Measurements from ENCODE around the gene SLC39A5.
"Not testable (repeated sequence)": the region's sequence is repeated elsewhere in the genome, so short reads cannot be mapped to it uniquely, and the experiment has no call there.

Gene SLC39A5

GRCh38 chr12:56229916-56230431, at the start of gene SLC39A5:
TSS of gene SLC39A5 (plus strand) at chr12:56230051. CDS start at chr12:56231275, 1,224 bp downstream.
- no peak for DNase-seq (ENCODE audit: low spot score)

GRCh38 chr12:56186957-56187356, 42.9 kb upstream of the SLC39A5 start:
- DNase-seq (ENCODE audit: low spot score): no peak

GRCh38 chr12:56188131-56188777, 41.6 kb upstream of the SLC39A5 start:
- no peak for DNase-seq (ENCODE audit: low spot score)

GRCh38 chr12:56188778-56189098, 41.1 kb upstream of the SLC39A5 start:
- DNase-seq (ENCODE audit: low spot score): peak; percentile 3

- peak; percentile 80 for DNase-seq (ENCODE audit: low spot score)
Measured at GRCh38 chr12:56189099-56189917, 40.5 kb upstream of the SLC39A5 start, which contains the start of gene SMARCC2. TSS of gene SMARCC2 (minus strand) at chr12:56189483. CDS start at chr12:56189461, 22 bp downstream.

- DNase-seq (ENCODE audit: low spot score): peak; percentile 58
Measured at GRCh38 chr12:56189918-56190694, 39.7 kb upstream of the SLC39A5 start.

GRCh38 chr12:56190695-56191155, 39.1 kb upstream of the SLC39A5 start:
- DNase-seq (ENCODE audit: low spot score): no peak

- DNase-seq (ENCODE audit: low spot score): no peak
Measured at GRCh38 chr12:56192582-56192981, 37.3 kb upstream of the SLC39A5 start.

GRCh38 chr12:56193025-56193578, 36.7 kb upstream of the SLC39A5 start:
- peak; percentile 82 for DNase-seq (ENCODE audit: low spot score)

- DNase-seq (ENCODE audit: low spot score): not testable (repeated sequence)
Measured at GRCh38 chr12:56196818-56197550, 32.9 kb upstream of the SLC39A5 start.

- DNase-seq (ENCODE audit: low spot score): no peak
Measured at GRCh38 chr12:56197921-56198635, 31.8 kb upstream of the SLC39A5 start.

GRCh38 chr12:56198836-56199235, 31.0 kb upstream of the SLC39A5 start:
- no peak for DNase-seq (ENCODE audit: low spot score)

GRCh38 chr12:56202366-56202765, 27.5 kb upstream of the SLC39A5 start:
- DNase-seq (ENCODE audit: low spot score): no peak

GRCh38 chr12:56202838-56203237, 27.0 kb upstream of the SLC39A5 start:
- no peak for DNase-seq (ENCODE audit: low spot score)

GRCh38 chr12:56204275-56204674, 25.6 kb upstream of the SLC39A5 start:
- DNase-seq (ENCODE audit: low spot score): no peak

- no peak for DNase-seq (ENCODE audit: low spot score)
Measured at GRCh38 chr12:56205445-56205844, 24.4 kb upstream of the SLC39A5 start.

- peak; percentile 17 for DNase-seq (ENCODE audit: low spot score)
Measured at GRCh38 chr12:56206452-56207166, 23.2 kb upstream of the SLC39A5 start.

- no peak for DNase-seq (ENCODE audit: low spot score)
Measured at GRCh38 chr12:56208006-56208405, 21.8 kb upstream of the SLC39A5 start.

GRCh38 chr12:56212361-56212760, 17.5 kb upstream of the SLC39A5 start:
- DNase-seq (ENCODE audit: low spot score): no peak

- DNase-seq (ENCODE audit: low spot score): no peak
Measured at GRCh38 chr12:56213878-56214277, 16.0 kb upstream of the SLC39A5 start.

Measured in CD4-positive, alpha-beta T cell treated with Interleukin-6 at 100 ng/mL for 8 hours (primary cell).